Caco-2 (cell line): ENCODE measurements around the gene SEPTIN8. TPM values are rescaled to one million over a fixed set of nuclear protein-coding genes. Genes with fewer than 3 reads are reported as not detected.

Experiments used
- BruUV-seq: library from RNA; stranded (reverse); fragments of 400-500 nt; replicated peaks from 2 replicates; lab custom pipeline; 2021; lab: Mats Ljungman, UMichigan
- CTCF ChIA-PET: fragments of 300-600 bp; sonication (Branson Sonifier 250); formaldehyde crosslinking; loops from one replicate; lab custom pipeline; 2022; ENCODE audit warnings: antibody characterized with exemption; lab: Charles Lee
- POLR2A ChIA-PET: fragments of 300-600 bp; sonication (Branson Sonifier 250); formaldehyde crosslinking; loops from one replicate; lab custom pipeline; 2022; ENCODE audit warnings: antibody characterized with exemption; lab: Charles Lee
- DNase-seq, 2 experiments: peaks; one replicate each; pipeline versions ENCODE4 v3.0.0 to v3.0.0-alpha.2; 2020 to 2022
- H3K27me3 ChIP-seq: replicated peaks from 2 replicates; pipeline ENCODE4 v1.6.0; 2011; ENCODE audit warnings: low read length; ENCODE audit not compliant: control insufficient read depth, insufficient read depth
- H3K36me3 ChIP-seq: 2 replicates; pipeline ENCODE4 v1.5.1; 2011; ENCODE audit warnings: low read length; ENCODE audit not compliant: control insufficient read depth, insufficient read depth
- H3K4me1 ChIP-seq: fragments of 250-450 bp; sonication (Bioruptor Pico); 2 replicates; pipeline ENCODE4 v1.5.1; 2020; ENCODE audit warnings: mild to moderate bottlenecking
- H3K4me3 ChIP-seq: 2 replicates; pipeline ENCODE4 v1.5.1; 2011; ENCODE audit warnings: low read depth, mild to moderate bottlenecking, control low read depth, low read length
- H3K9me3 ChIP-seq: fragments of 250-450 bp; sonication (Bioruptor Pico); 2 replicates; pipeline ENCODE4 v1.5.1; 2020; ENCODE audit warnings: mild to moderate bottlenecking, moderate library complexity
- H3K27ac Mint-ChIP-seq: one replicate; pipeline ENCODE4 v1.8.0; 2022; ENCODE audit warnings: mixed read lengths; ENCODE audit not compliant: unreplicated experiment
- H3K27me3 Mint-ChIP-seq: one replicate; pipeline ENCODE4 v1.8.0; 2022; ENCODE audit warnings: mixed read lengths; ENCODE audit not compliant: insufficient read depth, unreplicated experiment
- H3K36me3 Mint-ChIP-seq: one replicate; pipeline ENCODE4 v1.8.0; 2022; ENCODE audit warnings: mild to moderate bottlenecking, mixed read lengths; ENCODE audit not compliant: insufficient read depth, unreplicated experiment
- H3K4me1 Mint-ChIP-seq: one replicate; pipeline ENCODE4 v1.8.0; 2022; ENCODE audit warnings: low read depth, mixed read lengths; ENCODE audit not compliant: unreplicated experiment
- H3K4me3 Mint-ChIP-seq: one replicate; pipeline ENCODE4 v1.8.0; 2022; ENCODE audit warnings: mild to moderate bottlenecking, moderate library complexity, mixed read lengths; ENCODE audit not compliant: unreplicated experiment
- H3K9me3 Mint-ChIP-seq: one replicate; pipeline ENCODE4 v1.8.0; 2022; ENCODE audit warnings: mixed read lengths; ENCODE audit not compliant: unreplicated experiment
- CTCF ChIP-seq, 2 experiments: fragments of 200-600 bp in 1 of 2; IDR thresholded peaks; 1 replicate in 1 of 2; 2 replicates in 1 of 2; pipeline versions ENCODE4 v1.5.1 to v1.8.0; 2011 to 2022; ENCODE audit warnings: antibody characterized with exemption in 1 of 2, control low read depth in 1 of 2, inconsistent platforms in 1 of 2, low read depth in 1 of 2, low read length in 1 of 2, mild to moderate bottlenecking in 1 of 2, moderate library complexity in 1 of 2; ENCODE audit not compliant: insufficient read depth in 1 of 2, severe bottlenecking in 1 of 2, unreplicated experiment in 1 of 2
- intact Hi-C: fragments of 100-400 bp; cut with micrococcal nuclease; formaldehyde crosslinking; loops from one replicate; pipeline ENCODE4 v1.10.0; 2022; ENCODE audit not compliant: unreplicated experiment
- total RNA-seq: library from RNA; stranded (reverse); gene quantifications from 2 replicates; pipeline ENCODE4 v1.2.3, GENCODE V29; 2022

SEPTIN8 gene
- total RNA-seq, 1 experiment from 2014 or later, result 60.7 TPM

GRCh38 chr5:132790201-132790865, 13.3 kb upstream of the SEPTIN8 start:
- Histone ChIP-seq H3K4me1 (0 out of 2 replicates have a peak, but pooled peaks cover 10% of the 10 kb centered on the region), H3K27me3 (no peaks in the 10 kb centered on the region), H3K9me3 (no peaks in the 10 kb centered on the region), H3K36me3 (no peaks in the 10 kb centered on the region; the same call in 1 of the 2 replicates), H3K4me3 (no peak overlapping the region)
- DNase-seq, result no peak
- H3K4me1 Mint-ChIP-seq, result peaks cover 7% of the 10 kb centered on the region
- TF ChIP-seq CTCF (IDR thresholded peaks at IDR 0.05; ENCODE audit: insufficient read depth in 1 of 2, low read depth in 1 of 2, low read length in 1 of 2, severe bottlenecking in 1 of 2, unreplicated experiment in 1 of 2), result no peak
- BruUV-seq, result no TSS peak
- H3K9me3 Mint-ChIP-seq, result no peaks in the 10 kb centered on the region
- no peaks in the 10 kb centered on the region for H3K27me3 Mint-ChIP-seq
- H3K36me3 Mint-ChIP-seq, result no peaks in the 10 kb centered on the region
- POLR2A ChIA-PET, result interaction anchor here (0.6 kb wide), 1 partner anchor 262 kb away, joined by 3 read pairs; the partner anchor contains the start of gene HSPA4
- H3K4me3 Mint-ChIP-seq, result no peak overlapping the region
- CTCF ChIA-PET, result no interaction called here
- no peak overlapping the region for H3K27ac Mint-ChIP-seq
- intact Hi-C loops, result no loop called here

GRCh38 chr5:132788990-132789886, 12.2 kb upstream of the SEPTIN8 start:
- H3K27ac Mint-ChIP-seq, result no peak overlapping the region
- intact Hi-C loops, result no loop called here
- no TSS peak for BruUV-seq
- ChIA-PET CTCF (interaction anchor here (0.6 kb wide), 1 partner anchor 24 kb away, joined by 3 read pairs; the partner anchor contains the start of gene SOWAHA), POLR2A (interaction anchor here (0.6 kb wide), 1 partner anchor 37 kb away, joined by 4 read pairs; no protein-coding TSS in a partner anchor)
- Histone ChIP-seq H3K36me3 (no peaks in the 10 kb centered on the region; the same call in 1 of the 2 replicates), H3K9me3 (no peaks in the 10 kb centered on the region), H3K4me1 (0 out of 2 replicates have a peak, but pooled peaks cover 10% of the 10 kb centered on the region), H3K4me3 (no peak overlapping the region), H3K27me3 (no peaks in the 10 kb centered on the region)
- H3K27me3 Mint-ChIP-seq, result no peaks in the 10 kb centered on the region
- no peaks in the 10 kb centered on the region for H3K9me3 Mint-ChIP-seq
- H3K4me3 Mint-ChIP-seq, result no peak overlapping the region
- no peak for DNase-seq
- TF ChIP-seq CTCF (IDR thresholded peaks at IDR 0.05; ENCODE audit: insufficient read depth in 1 of 2, low read depth in 1 of 2, low read length in 1 of 2, severe bottlenecking in 1 of 2, unreplicated experiment in 1 of 2), result no peak
- no peaks in the 10 kb centered on the region for H3K36me3 Mint-ChIP-seq
- H3K4me1 Mint-ChIP-seq, result peaks cover 7% of the 10 kb centered on the region

GRCh38 chr5:132788508-132788907, 11.5 kb upstream of the SEPTIN8 start:
- H3K4me1 ChIP-seq, result 0 out of 2 replicates have a peak, but pooled peaks cover 10% of the 10 kb centered on the region
- H3K27ac Mint-ChIP-seq, result no peak overlapping the region
- CTCF ChIA-PET, result no interaction called here
- H3K36me3 ChIP-seq, result no peaks in the 10 kb centered on the region; the same call in 1 of the 2 replicates
- H3K9me3 Mint-ChIP-seq, result no peaks in the 10 kb centered on the region
- no peaks in the 10 kb centered on the region for H3K36me3 Mint-ChIP-seq
- no peak for DNase-seq
- H3K27me3 Mint-ChIP-seq, result no peaks in the 10 kb centered on the region
- POLR2A ChIA-PET, result interaction anchor here (0.9 kb wide), 1 partner anchor 19 kb away, joined by 3 read pairs; no protein-coding TSS in a partner anchor
- no peak for TF ChIP-seq CTCF (IDR thresholded peaks at IDR 0.05; ENCODE audit: insufficient read depth in 1 of 2, low read depth in 1 of 2, low read length in 1 of 2, severe bottlenecking in 1 of 2, unreplicated experiment in 1 of 2)
- no peak overlapping the region for H3K4me3 Mint-ChIP-seq
- intact Hi-C loops, result no loop called here
- no peaks in the 10 kb centered on the region for H3K9me3 ChIP-seq
- BruUV-seq, result no TSS peak
- no peaks in the 10 kb centered on the region for H3K27me3 ChIP-seq
- H3K4me1 Mint-ChIP-seq, result peaks cover 7% of the 10 kb centered on the region
- no peak overlapping the region for H3K4me3 ChIP-seq
